Ammon's horn (tissue), 1 donor: ENCODE data around the gene EXOSC6.
"Not testable (repeated sequence)": the region's sequence is repeated elsewhere in the genome, so short reads cannot be mapped to it uniquely, and the experiment has no call there.

Experiments used
- DNase-seq: peaks from one replicate; pipeline ENCODE4 v3.0.0-alpha.2; 2016; ENCODE audit warnings: low spot score

The EXOSC6 gene

GRCh38 chr16:70254965-70255286 lies 3.2 kb upstream of the EXOSC6 start:
- no peak for DNase-seq

DNA sequence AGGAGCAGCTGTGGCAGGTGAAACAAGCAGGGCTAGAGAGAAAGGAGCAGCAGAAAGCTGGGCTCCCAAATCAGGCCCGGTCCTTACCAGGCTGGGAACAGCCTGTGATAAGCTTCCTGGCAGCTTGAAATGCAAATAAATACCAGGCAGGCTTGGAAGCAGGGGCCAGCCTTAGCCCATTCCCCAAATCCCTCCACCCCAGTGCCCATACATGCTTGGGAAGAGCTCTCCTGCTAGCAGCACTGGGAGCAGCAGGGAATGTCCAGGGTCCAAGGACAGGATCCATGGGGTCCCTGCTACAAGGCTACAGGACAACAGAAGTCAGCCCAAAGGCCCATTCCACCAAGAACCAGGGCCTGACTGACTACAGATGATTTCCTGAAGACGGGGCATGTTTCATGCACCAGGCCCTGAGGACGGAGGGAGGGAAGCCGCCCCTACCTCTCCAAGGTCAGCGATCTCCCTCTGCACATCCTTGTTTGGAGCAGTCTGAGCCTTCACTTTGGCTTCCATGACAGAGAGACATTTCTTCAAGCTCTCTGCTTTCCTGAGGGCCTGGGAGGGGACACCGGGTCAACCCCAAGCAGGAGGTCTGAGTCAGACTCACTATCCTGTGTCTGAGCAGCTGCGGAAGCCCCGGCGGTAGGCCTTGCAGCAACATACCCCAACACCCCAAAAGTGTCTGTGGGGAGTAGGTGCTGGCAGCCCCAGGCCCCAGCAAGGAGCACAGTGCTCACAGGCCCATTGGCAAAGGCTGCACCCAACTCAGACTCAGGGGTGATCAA lies 2.6 kb upstream of the EXOSC6 start:
- no peak for DNase-seq

- no peak for DNase-seq
Observed at GRCh38 chr16:70253291-70254106, 1.8 kb upstream of the EXOSC6 start.

- DNase-seq, result no peak
Observed at GRCh38 chr16:70252355-70252988, 732 bp upstream of the EXOSC6 start.

DNA sequence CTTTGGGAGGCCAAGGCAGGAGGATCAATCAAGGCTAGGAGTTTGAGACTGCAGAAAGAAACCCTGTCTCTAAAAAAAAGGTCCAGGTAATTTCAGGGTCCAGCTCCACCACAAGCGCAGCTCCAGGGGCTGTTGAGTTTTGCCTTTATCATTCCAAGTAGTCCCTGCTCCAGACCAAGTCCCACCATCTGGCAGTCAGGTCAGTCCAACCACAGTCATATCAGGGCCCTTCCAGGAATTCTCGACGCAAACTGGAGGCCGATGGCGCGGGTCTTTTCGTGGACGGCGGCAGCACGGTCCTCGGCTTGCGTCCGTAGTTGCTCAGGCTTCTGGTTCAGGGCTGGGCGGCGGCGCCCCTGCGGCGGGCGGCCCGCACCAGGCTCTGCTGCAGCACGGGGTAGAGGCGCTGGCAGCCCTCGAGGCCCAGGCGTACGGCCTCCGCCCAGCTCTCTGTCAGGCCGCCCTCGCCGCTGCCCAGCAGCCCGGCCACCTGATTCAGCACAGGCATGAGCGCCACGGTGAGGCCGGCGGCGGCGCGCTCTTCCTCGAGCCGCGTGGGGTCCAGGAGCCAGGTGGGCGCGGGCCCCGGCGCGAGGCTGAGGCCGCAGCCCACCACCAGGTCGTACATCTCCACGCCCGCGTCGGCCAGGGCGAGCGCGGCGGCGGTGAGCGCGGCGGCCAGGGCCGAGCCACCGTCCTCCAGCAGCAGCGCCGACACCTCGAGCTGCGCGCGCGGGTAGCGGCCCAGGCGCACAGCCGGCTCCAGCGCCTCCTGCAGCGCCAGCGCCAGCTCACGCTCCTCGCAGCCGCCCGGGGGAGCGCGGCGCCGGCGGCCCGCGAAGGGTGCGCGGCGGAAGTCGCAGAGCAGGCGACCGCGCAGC lies 752 bp downstream of the EXOSC6 start:
- no peak for DNase-seq

GRCh38 chr16:70249697-70250096 lies 2.0 kb downstream of the EXOSC6 start:
- DNase-seq, result not testable (repeated sequence)

DNA sequence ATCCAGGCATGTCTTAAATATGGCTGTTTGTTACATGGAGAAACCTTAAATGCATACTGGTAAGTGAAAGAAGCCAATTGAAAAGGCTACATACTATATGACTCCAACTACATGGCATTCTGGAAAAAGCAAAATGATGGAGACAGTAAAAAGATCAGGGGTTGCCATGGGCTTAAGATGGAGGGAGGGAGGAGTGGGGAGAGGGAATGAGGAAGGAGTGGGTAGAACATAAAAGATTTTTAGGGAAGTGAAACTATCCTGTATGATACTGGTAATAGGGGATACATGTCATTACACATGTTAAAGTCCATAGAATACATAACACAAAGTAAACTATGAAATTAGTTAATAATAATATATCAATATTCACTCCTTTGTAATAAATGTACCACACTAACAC lies 13.0 kb downstream of the EXOSC6 start:
- not testable (repeated sequence) for DNase-seq

DNA sequence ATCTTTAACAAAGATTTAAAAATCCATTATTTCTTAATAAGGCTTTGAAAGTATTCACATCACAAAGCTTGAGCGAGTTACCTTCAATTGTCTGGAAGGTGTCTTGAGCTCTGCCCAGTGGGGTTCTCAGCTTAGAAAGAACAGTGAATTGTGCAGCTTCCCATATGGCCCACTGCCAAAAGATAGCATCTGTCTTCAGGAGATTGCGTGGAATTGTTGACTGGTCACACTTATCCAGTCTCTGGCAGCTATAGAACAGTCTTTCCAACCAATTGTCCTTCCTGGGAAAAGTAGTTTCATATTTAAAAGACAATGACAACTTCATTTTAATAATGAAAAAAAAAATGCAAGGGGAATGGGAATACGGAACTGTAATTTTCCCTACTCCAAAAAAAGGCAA lies 19.9 kb downstream of the EXOSC6 start:
- DNase-seq, result not testable (repeated sequence)

- not testable (repeated sequence) for DNase-seq
Observed at GRCh38 chr16:70226024-70226423, 25.7 kb downstream of the EXOSC6 start.

GRCh38 chr16:70225430-70225829 lies 26.3 kb downstream of the EXOSC6 start:
- not testable (repeated sequence) for DNase-seq

- not testable (repeated sequence) for DNase-seq
Observed at GRCh38 chr16:70224645-70225044, 27.1 kb downstream of the EXOSC6 start.

DNA sequence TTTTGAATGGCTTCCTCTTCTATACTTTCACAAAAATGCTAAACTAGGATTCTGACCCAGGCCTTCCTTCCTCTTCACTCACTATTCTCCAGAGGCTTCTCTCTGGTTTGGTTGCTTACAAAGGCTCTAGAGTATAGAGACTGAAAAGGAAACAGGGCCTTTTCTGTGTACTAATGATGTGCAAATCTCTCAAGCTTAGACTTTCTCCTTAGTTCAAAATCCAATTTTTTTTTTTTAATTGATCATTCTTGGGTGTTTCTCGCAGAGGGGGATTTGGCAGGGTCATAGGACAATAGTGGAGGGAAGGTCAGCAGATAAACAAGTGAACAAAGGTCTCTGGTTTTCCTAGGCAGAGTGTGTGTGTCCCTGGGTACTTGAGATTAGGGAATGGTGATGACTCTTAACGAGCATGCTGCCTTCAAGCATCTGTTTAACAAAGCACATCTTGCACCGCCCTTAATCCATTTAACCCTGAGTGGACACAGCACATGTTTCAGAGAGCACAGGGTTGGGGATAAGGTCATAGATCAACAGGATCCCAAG lies 27.7 kb downstream of the EXOSC6 start:
- not testable (repeated sequence) for DNase-seq

GRCh38 chr16:70223216-70223615 lies 28.5 kb downstream of the EXOSC6 start:
- not testable (repeated sequence) for DNase-seq

- not testable (repeated sequence) for DNase-seq
Observed at GRCh38 chr16:70222574-70222973, 29.2 kb downstream of the EXOSC6 start.

- not testable (repeated sequence) for DNase-seq
Observed at GRCh38 chr16:70218586-70218985, 33.2 kb downstream of the EXOSC6 start.

GRCh38 chr16:70206382-70206781 lies 45.4 kb downstream of the EXOSC6 start:
- DNase-seq, result not testable (repeated sequence)

- DNase-seq, result not testable (repeated sequence)
Observed at GRCh38 chr16:70204668-70205405, 46.9 kb downstream of the EXOSC6 start.

DNA sequence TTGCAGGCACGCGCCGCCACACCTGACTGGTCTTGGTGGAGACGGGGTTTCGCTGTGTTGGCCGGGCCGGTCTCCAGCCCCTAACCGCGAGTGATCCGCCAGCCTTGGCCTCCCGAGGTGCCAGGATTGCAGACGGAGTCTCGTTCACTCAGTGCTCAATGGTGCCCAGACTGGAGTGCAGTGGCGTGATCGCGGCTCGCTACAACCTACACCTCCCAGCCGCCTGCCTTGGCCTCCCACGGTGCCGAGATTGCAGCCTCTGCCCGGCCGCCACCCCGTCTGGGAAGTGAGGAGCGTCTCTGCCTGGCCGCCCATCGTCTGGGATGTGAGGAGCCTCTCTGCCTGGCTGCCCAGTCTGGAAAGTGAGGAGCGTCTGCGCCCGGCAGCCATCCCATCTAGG lies 47.7 kb downstream of the EXOSC6 start:
- not testable (repeated sequence) for DNase-seq

GRCh38 chr16:70203508-70203907 lies 48.2 kb downstream of the EXOSC6 start:
- not testable (repeated sequence) for DNase-seq

- not testable (repeated sequence) for DNase-seq
Observed at GRCh38 chr16:70200063-70200462, 51.7 kb downstream of the EXOSC6 start.

DNA sequence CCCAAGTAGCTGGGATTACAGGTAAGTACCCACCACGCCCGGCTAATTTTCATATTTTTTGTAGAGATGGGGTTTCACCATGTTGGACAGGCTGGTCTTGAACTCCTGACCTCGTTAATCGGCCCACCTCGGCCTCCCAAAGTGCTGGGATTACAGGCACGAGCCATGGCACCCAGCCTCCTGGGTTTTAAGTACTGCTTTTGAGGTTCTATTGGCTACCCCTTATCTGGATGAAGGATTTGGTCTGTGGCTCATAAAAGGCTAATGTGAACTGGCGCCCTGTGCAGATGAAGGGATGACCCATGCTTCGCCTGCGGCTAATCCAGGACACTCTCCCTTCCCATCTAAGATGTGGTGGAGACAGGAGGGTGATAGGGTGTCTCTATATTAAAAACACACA lies 52.6 kb downstream of the EXOSC6 start:
- not testable (repeated sequence) for DNase-seq
